ENCODE measurements around the gene NPNT.

- TF ChIP-seq CTBP1 (IDR thresholded peaks at IDR 0.05; ENCODE audit: borderline replicate concordance): no peak
- TF ChIP-seq HDGF (IDR thresholded peaks at IDR 0.05; ENCODE audit: borderline replicate concordance): no peak
- no peak for TF ChIP-seq SUZ12 (IDR thresholded peaks at IDR 0.05)
- no peak for TF ChIP-seq SP1 (IDR thresholded peaks at IDR 0.05)
- no peak for TF ChIP-seq FOXM1 (IDR thresholded peaks at IDR 0.05; ENCODE audit: borderline replicate concordance)
- no peak for TF ChIP-seq BHLHE40 (IDR thresholded peaks at IDR 0.05; ENCODE audit: borderline replicate concordance)
- no peak for TF ChIP-seq TARDBP (IDR thresholded peaks at IDR 0.05)
- TF ChIP-seq, protein P1, sequence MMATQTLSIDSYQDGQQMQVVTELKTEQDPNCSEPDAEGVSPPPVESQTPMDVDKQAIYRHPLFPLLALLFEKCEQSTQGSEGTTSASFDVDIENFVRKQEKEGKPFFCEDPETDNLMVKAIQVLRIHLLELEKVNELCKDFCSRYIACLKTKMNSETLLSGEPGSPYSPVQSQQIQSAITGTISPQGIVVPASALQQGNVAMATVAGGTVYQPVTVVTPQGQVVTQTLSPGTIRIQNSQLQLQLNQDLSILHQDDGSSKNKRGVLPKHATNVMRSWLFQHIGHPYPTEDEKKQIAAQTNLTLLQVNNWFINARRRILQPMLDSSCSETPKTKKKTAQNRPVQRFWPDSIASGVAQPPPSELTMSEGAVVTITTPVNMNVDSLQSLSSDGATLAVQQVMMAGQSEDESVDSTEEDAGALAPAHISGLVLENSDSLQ (IDR thresholded peaks at IDR 0.05): no peak
- TF ChIP-seq ELF4 (IDR thresholded peaks at IDR 0.05): no peak
- no peak for TF ChIP-seq ZNF384 (IDR thresholded peaks at IDR 0.05)
- no peak for TF ChIP-seq FOXK2 (IDR thresholded peaks at IDR 0.05)
- TF ChIP-seq LEF1 (IDR thresholded peaks at IDR 0.05; ENCODE audit: borderline replicate concordance): no peak
- TF ChIP-seq ARNT (IDR thresholded peaks at IDR 0.05): no peak
Observed at GRCh38 chr4:105923497-105924238, 28.4 kb downstream of the NPNT start.
